ENCODE results near the gene CBFA2T2.
"Not testable (repeated sequence)": the region's sequence is repeated elsewhere in the genome, so short reads cannot be mapped to it uniquely, and the experiment has no call there.

The CBFA2T2 gene

GRCh38 chr20:33524261-33524660 is 34.4 kb downstream of the CBFA2T2 start:
- Histone ChIP-seq H3K4me3 (ENCODE audit: low read depth, low read length) (no peak overlapping the region), H3K27ac (no peak overlapping the region), H3K27me3 (ENCODE audit: insufficient read depth, low read depth, severe bottlenecking) (no peaks in the 10 kb centered on the region), H3K36me3 (peaks cover 14% of the 10 kb centered on the region; the same call in 1 of the 2 replicates), H3K9me3 (ENCODE audit: severe bottlenecking) (no peaks in the 10 kb centered on the region)
- DNase-seq, result no peak
- TF ChIP-seq CTCF (IDR thresholded peaks at IDR 0.05; ENCODE audit: low read depth, low read length), result no peak

- TF ChIP-seq CTCF (IDR thresholded peaks at IDR 0.05; ENCODE audit: low read depth, low read length), result no peak
- H3K9me3 ChIP-seq (ENCODE audit: severe bottlenecking), result no peaks in the 10 kb centered on the region
- peaks cover 16% of the 10 kb centered on the region; the same call in 1 of the 2 replicates for H3K36me3 ChIP-seq
- no peak for DNase-seq
- H3K4me3 ChIP-seq (ENCODE audit: low read depth, low read length), result no peak overlapping the region
- no peak overlapping the region for H3K27ac ChIP-seq
- H3K27me3 ChIP-seq (ENCODE audit: insufficient read depth, low read depth, severe bottlenecking), result no peaks in the 10 kb centered on the region
These were observed 36.9 kb downstream of the CBFA2T2 start for GRCh38 chr20:33526769-33527168.

GRCh38 chr20:33531047-33531877 is 41.4 kb downstream of the CBFA2T2 start:
- Histone ChIP-seq H3K4me3 (ENCODE audit: low read depth, low read length) (no peak overlapping the region), H3K9me3 (ENCODE audit: severe bottlenecking) (no peaks in the 10 kb centered on the region), H3K36me3 (peaks cover 17% of the 10 kb centered on the region), H3K27ac (peak overlapping the region; percentile 2; the same call in 1 of the 2 replicates), H3K27me3 (ENCODE audit: insufficient read depth, low read depth, severe bottlenecking) (no peaks in the 10 kb centered on the region)
- no peak for DNase-seq
- TF ChIP-seq CTCF (IDR thresholded peaks at IDR 0.05; ENCODE audit: low read depth, low read length), result no peak

- peak overlapping the region; percentile 21 for H3K27ac ChIP-seq
- no peaks in the 10 kb centered on the region for H3K27me3 ChIP-seq (ENCODE audit: insufficient read depth, low read depth, severe bottlenecking)
- H3K4me3 ChIP-seq (ENCODE audit: low read depth, low read length), result no peak overlapping the region
- H3K36me3 ChIP-seq, result peaks cover 16% of the 10 kb centered on the region
- TF ChIP-seq CTCF (IDR thresholded peaks at IDR 0.05; ENCODE audit: low read depth, low read length), result no peak
- DNase-seq, result no peak
- peaks cover under 1% of the 10 kb centered on the region for H3K9me3 ChIP-seq (ENCODE audit: severe bottlenecking)
These were observed 42.0 kb downstream of the CBFA2T2 start for GRCh38 chr20:33531885-33532284.

GRCh38 chr20:33532753-33533459 is 43.0 kb downstream of the CBFA2T2 start:
- DNase-seq, result no peak
- H3K4me3 ChIP-seq (ENCODE audit: low read depth, low read length), result no peak overlapping the region
- no peak for TF ChIP-seq CTCF (IDR thresholded peaks at IDR 0.05; ENCODE audit: low read depth, low read length)
- H3K36me3 ChIP-seq, result peaks cover 13% of the 10 kb centered on the region
- no peak overlapping the region for H3K27ac ChIP-seq
- no peaks in the 10 kb centered on the region for H3K27me3 ChIP-seq (ENCODE audit: insufficient read depth, low read depth, severe bottlenecking)
- H3K9me3 ChIP-seq (ENCODE audit: severe bottlenecking), result peaks cover 7% of the 10 kb centered on the region

- not testable (repeated sequence) for H3K4me3 ChIP-seq (ENCODE audit: low read depth, low read length); H3K27me3 ChIP-seq (ENCODE audit: insufficient read depth, low read depth, severe bottlenecking); H3K9me3 ChIP-seq (ENCODE audit: severe bottlenecking); H3K36me3 ChIP-seq
- peak overlapping the region; percentile 61 for H3K27ac ChIP-seq
- peak; percentile 47 for DNase-seq
These were observed 45.8 kb downstream of the CBFA2T2 start for GRCh38 chr20:33535717-33536116.
